CD4-positive, alpha-beta T cell (primary cell): ENCODE data around the gene PPP1R1A. TPM values are rescaled to one million over a fixed set of nuclear protein-coding genes. Genes with fewer than 3 reads are reported as not detected.

Experiments
- ATAC-seq: fragments of 200-7000 bp; cut with Tn5 transposase; one replicate; pipeline ENCODE4 v1.10.0; 2022; ENCODE audit warnings: mild to moderate bottlenecking; ENCODE audit not compliant: poor library complexity
- CTCF ChIA-PET: fragments of 350-600 bp; sonication (Branson Sonifier 250); formaldehyde crosslinking; loops from one replicate; lab custom pipeline; 2021; ENCODE audit warnings: antibody characterized with exemption, inconsistent platforms; lab: Charles Lee
- POLR2A ChIA-PET: fragments of 350-600 bp; sonication (Branson Sonifier 250); formaldehyde crosslinking; loops from one replicate; lab custom pipeline; 2021; ENCODE audit warnings: antibody characterized with exemption, inconsistent platforms; lab: Charles Lee
- DNase-seq, 14 experiments: peaks; one replicate each; pipeline ENCODE4 v3.0.0-alpha.2; 2013 to 2020; ENCODE audit warnings: mixed read lengths in 2 of 14
- H3K27ac ChIP-seq, 2 donors: one replicate each; pipeline versions ENCODE4 v1.5.1 to v1.7.0; 2013; ENCODE audit warnings: low read length in 2 of 2, low read depth in 1 of 2, mild to moderate bottlenecking in 1 of 2
- H3K27me3 ChIP-seq, 2 experiments: 1 replicate in 1 of 2; 2 replicates in 1 of 2; pipeline versions ENCODE4 v1.6.1 to v1.7.0; 2013; ENCODE audit warnings: low read length in 2 of 2, control low read depth in 1 of 2, mild to moderate bottlenecking in 1 of 2, moderate library complexity in 1 of 2; ENCODE audit not compliant: insufficient read depth in 2 of 2, control insufficient read depth in 1 of 2
- H3K36me3 ChIP-seq: one replicate; pipeline ENCODE4 v1.6.1; 2013; ENCODE audit warnings: low read length, control low read depth; ENCODE audit not compliant: insufficient read depth
- H3K4me1 ChIP-seq: one replicate; pipeline ENCODE4 v1.6.1; 2013; ENCODE audit warnings: low read length, control low read depth; ENCODE audit not compliant: insufficient read depth
- H3K4me3 ChIP-seq: one replicate; pipeline ENCODE4 v1.5.1; 2013; ENCODE audit warnings: mild to moderate bottlenecking, low read length, moderate library complexity
- H3K9me3 ChIP-seq, 2 experiments: 1 replicate in 1 of 2; 2 replicates in 1 of 2; pipeline versions ENCODE4 v1.6.1 to v1.7.0; 2013; ENCODE audit warnings: low read length in 2 of 2, mild to moderate bottlenecking in 2 of 2, control low read depth in 1 of 2, moderate library complexity in 1 of 2; ENCODE audit not compliant: control insufficient read depth in 1 of 2, insufficient read depth in 1 of 2
- H3K27ac Mint-ChIP-seq: one replicate; pipeline ENCODE4 v1.8.0; 2020; ENCODE audit warnings: mixed read lengths
- H3K27me3 Mint-ChIP-seq: one replicate; pipeline ENCODE4 v1.8.0; 2021; ENCODE audit warnings: mixed read lengths
- H3K36me3 Mint-ChIP-seq: one replicate; pipeline ENCODE4 v1.8.0; 2021; ENCODE audit warnings: low read depth, mixed read lengths
- H3K4me1 Mint-ChIP-seq: one replicate; pipeline ENCODE4 v1.8.0; 2021; ENCODE audit warnings: low read depth, mixed read lengths
- H3K4me3 Mint-ChIP-seq: one replicate; pipeline ENCODE4 v1.8.0; 2020; ENCODE audit warnings: mild to moderate bottlenecking, mixed read lengths
- H3K9me3 Mint-ChIP-seq: one replicate; pipeline ENCODE4 v1.8.0; 2020; ENCODE audit warnings: mixed read lengths
- intact Hi-C, 2 experiments: fragments of 100-400 bp; cut with DNase I in 1 of 2; cut with micrococcal nuclease in 1 of 2; formaldehyde crosslinking; loops; one replicate each; pipeline versions ENCODE4 v1.15.1 to v1.9.0; 2023 to 2025; cut with DNase I, micrococcal nuclease
- total RNA-seq, 174 experiments: library from RNA in 2 of 174; stranded (reverse) in 2 of 174; gene quantifications; one replicate each; pipeline ENCODE4 v1.2.3 and lab custom pipeline; 2021 to 2026
- TF ChIP-seq, protein P1 (sequence below): fragments of 200-600 bp; IDR thresholded peaks from one replicate; pipeline ENCODE4 v1.8.0; 2022; ENCODE audit warnings: antibody characterized with exemption, mild to moderate bottlenecking

The PPP1R1A gene
- total RNA-seq, 2 experiments from 2014 or later, result not detected

DNA sequence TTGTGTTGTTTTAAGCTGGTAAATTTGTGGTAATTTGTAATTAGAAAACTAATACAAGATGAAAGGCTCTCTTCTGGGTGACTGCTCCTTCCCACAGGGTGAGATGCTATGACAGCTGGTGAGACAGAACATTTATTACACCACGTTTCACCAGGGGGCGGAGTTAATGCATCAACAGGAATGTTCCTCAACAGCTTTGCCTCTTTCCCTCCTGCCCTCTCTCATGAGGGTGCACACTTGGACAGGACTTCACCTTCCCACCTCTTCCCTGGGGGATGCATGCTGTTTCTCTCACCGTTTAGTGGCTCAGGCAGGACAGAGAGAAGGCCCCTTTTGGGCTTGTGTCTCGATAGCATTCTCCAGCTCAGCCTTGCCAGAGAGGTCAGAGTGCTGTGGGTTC is 13.4 kb upstream of the PPP1R1A start:
- intact Hi-C loops, result loop anchor here (10.0 kb wide), 2 partner anchors 353 to 473 kb away; no protein-coding TSS in a partner anchor
- POLR2A ChIA-PET, result no interaction called here
- peaks cover 0 to 2% of the 10 kb centered on the region in 2 experiments for H3K27me3 ChIP-seq
- CTCF ChIA-PET, result no interaction called here
- no peaks in the 10 kb centered on the region for H3K4me1 ChIP-seq
- H3K4me3 ChIP-seq, result no peak overlapping the region
- H3K4me3 Mint-ChIP-seq, result no peak overlapping the region
- H3K27ac ChIP-seq, result no peak overlapping the region
- no peaks in the 10 kb centered on the region for H3K36me3 Mint-ChIP-seq
- no peaks in the 10 kb centered on the region for H3K9me3 ChIP-seq
- H3K4me1 Mint-ChIP-seq, result peaks cover 8% of the 10 kb centered on the region
- H3K36me3 ChIP-seq, result no peaks in the 10 kb centered on the region
- no peak for DNase-seq
- TF ChIP-seq, protein P1, sequence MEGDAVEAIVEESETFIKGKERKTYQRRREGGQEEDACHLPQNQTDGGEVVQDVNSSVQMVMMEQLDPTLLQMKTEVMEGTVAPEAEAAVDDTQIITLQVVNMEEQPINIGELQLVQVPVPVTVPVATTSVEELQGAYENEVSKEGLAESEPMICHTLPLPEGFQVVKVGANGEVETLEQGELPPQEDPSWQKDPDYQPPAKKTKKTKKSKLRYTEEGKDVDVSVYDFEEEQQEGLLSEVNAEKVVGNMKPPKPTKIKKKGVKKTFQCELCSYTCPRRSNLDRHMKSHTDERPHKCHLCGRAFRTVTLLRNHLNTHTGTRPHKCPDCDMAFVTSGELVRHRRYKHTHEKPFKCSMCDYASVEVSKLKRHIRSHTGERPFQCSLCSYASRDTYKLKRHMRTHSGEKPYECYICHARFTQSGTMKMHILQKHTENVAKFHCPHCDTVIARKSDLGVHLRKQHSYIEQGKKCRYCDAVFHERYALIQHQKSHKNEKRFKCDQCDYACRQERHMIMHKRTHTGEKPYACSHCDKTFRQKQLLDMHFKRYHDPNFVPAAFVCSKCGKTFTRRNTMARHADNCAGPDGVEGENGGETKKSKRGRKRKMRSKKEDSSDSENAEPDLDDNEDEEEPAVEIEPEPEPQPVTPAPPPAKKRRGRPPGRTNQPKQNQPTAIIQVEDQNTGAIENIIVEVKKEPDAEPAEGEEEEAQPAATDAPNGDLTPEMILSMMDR, result no peak
- no peaks in the 10 kb centered on the region for H3K9me3 Mint-ChIP-seq
- ATAC-seq, result no peak
- H3K27me3 Mint-ChIP-seq, result peaks cover 7% of the 10 kb centered on the region
- H3K27ac Mint-ChIP-seq, result no peak overlapping the region

GRCh38 chr12:54598970-54599369 is 10.5 kb upstream of the PPP1R1A start:
- H3K4me3 ChIP-seq, result no peak overlapping the region
- ATAC-seq (no peak), DNase-seq (peak in 1 of 14 experiments; percentile 7)
- peaks cover 0 to 2% of the 10 kb centered on the region in 2 experiments for H3K27me3 ChIP-seq
- Mint-ChIP-seq H3K36me3 (no peaks in the 10 kb centered on the region), H3K4me3 (no peak overlapping the region), H3K9me3 (no peaks in the 10 kb centered on the region), H3K27ac (no peak overlapping the region), H3K27me3 (peaks cover 7% of the 10 kb centered on the region), H3K4me1 (peaks cover 13% of the 10 kb centered on the region)
- ChIA-PET POLR2A (no interaction called here), CTCF (interaction anchor here (2.0 kb wide), 1 partner anchor 19 kb away, joined by 5 read pairs; no protein-coding TSS in a partner anchor)
- H3K4me1 ChIP-seq, result peaks cover 5% of the 10 kb centered on the region
- H3K9me3 ChIP-seq, result no peaks in the 10 kb centered on the region
- TF ChIP-seq, protein P1, result no peak
- no peak overlapping the region for H3K27ac ChIP-seq
- no peaks in the 10 kb centered on the region for H3K36me3 ChIP-seq
- intact Hi-C loops, result loop anchor here in 1 of 2 experiments (10.0 kb wide), 1 partner anchor 396 kb away; no protein-coding TSS in a partner anchor

DNA sequence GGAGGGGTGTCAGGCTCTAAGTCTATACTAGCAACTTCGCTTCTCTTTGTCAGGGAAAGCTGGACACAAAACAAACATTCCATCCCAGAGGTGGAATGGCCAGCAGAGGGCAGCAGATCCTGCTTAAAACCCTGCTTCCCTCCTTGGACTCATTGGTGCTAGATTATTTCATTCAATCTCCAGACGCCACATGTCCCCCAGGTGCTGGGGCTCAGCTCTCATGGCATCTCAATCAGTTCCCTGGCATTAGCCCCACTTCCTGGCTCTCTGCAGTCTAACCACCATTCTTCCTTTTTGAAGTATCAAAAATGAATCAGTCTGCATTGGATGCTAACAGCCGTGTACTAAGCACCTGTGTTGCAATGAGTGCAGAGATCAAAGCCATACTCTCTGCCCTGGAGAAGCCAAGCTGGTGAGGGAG is 8.1 kb upstream of the PPP1R1A start:
- Histone ChIP-seq H3K36me3 (no peaks in the 10 kb centered on the region), H3K4me1 (peaks cover 5% of the 10 kb centered on the region), H3K27ac (no peak overlapping the region), H3K9me3 (no peaks in the 10 kb centered on the region), H3K4me3 (no peak overlapping the region), H3K27me3 (peaks cover 0 to 2% of the 10 kb centered on the region in 2 experiments)
- H3K4me1 Mint-ChIP-seq, result peaks cover 5% of the 10 kb centered on the region
- H3K27ac Mint-ChIP-seq, result no peak overlapping the region
- peaks cover 11% of the 10 kb centered on the region for H3K27me3 Mint-ChIP-seq
- no peak overlapping the region for H3K4me3 Mint-ChIP-seq
- H3K36me3 Mint-ChIP-seq, result no peaks in the 10 kb centered on the region
- intact Hi-C loops, result loop anchor here in 1 of 2 experiments (10.0 kb wide), 1 partner anchor 398 kb away; no protein-coding TSS in a partner anchor
- H3K9me3 Mint-ChIP-seq, result no peaks in the 10 kb centered on the region
- ATAC-seq (peak; percentile 60), DNase-seq (peak; percentile 12 to 71 (median 36))
- CTCF ChIA-PET, result interaction anchor here (0.6 to 1.4 kb wide), 2 partner anchors 9 to 29 kb away, joined by 3 to 5 read pairs; no protein-coding TSS in a partner anchor
- TF ChIP-seq, protein P1, result peak; percentile 85
- POLR2A ChIA-PET, result no interaction called here
